ENCODE measurements around the gene HSBP1L1.

Gene HSBP1L1

GRCh38 chr18:79930020-79930642 is 34.3 kb upstream of the HSBP1L1 start:
- no peak for DNase-seq (ENCODE audit: low read depth)

- no peak for DNase-seq (ENCODE audit: low read depth)
Measured at GRCh38 chr18:79931475-79931874, 33.0 kb upstream of the HSBP1L1 start.

- DNase-seq (ENCODE audit: low read depth) = no peak
Measured at GRCh38 chr18:79932907-79933306, 31.5 kb upstream of the HSBP1L1 start.

GRCh38 chr18:79933765-79934164 is 30.7 kb upstream of the HSBP1L1 start:
- no peak for DNase-seq (ENCODE audit: low read depth)

- no peak for DNase-seq (ENCODE audit: low read depth)
Measured at GRCh38 chr18:79934311-79935097, 29.9 kb upstream of the HSBP1L1 start.

GRCh38 chr18:79935098-79935480 is 29.4 kb upstream of the HSBP1L1 start:
- DNase-seq (ENCODE audit: low read depth) = no peak

GRCh38 chr18:79935499-79935898 is 28.9 kb upstream of the HSBP1L1 start:
- DNase-seq (ENCODE audit: low read depth) = no peak

GRCh38 chr18:79935925-79936324 is 28.5 kb upstream of the HSBP1L1 start:
- no peak for DNase-seq (ENCODE audit: low read depth)

GRCh38 chr18:79936641-79937040 is 27.8 kb upstream of the HSBP1L1 start:
- no peak for DNase-seq (ENCODE audit: low read depth)

GRCh38 chr18:79937103-79937860 is 27.2 kb upstream of the HSBP1L1 start:
- no peak for DNase-seq (ENCODE audit: low read depth)

GRCh38 chr18:79938196-79938595 is 26.2 kb upstream of the HSBP1L1 start:
- no peak for DNase-seq (ENCODE audit: low read depth)

GRCh38 chr18:79939096-79939495 is 25.3 kb upstream of the HSBP1L1 start:
- no peak for DNase-seq (ENCODE audit: low read depth)

- DNase-seq (ENCODE audit: low read depth) = no peak
Measured at GRCh38 chr18:79940126-79940813, 24.2 kb upstream of the HSBP1L1 start.

- DNase-seq (ENCODE audit: low read depth) = no peak
Measured at GRCh38 chr18:79940814-79941472, 23.5 kb upstream of the HSBP1L1 start.

GRCh38 chr18:79941473-79942119 is 22.8 kb upstream of the HSBP1L1 start:
- no peak for DNase-seq (ENCODE audit: low read depth)

- DNase-seq (ENCODE audit: low read depth) = no peak
Measured at GRCh38 chr18:79942211-79942610, 22.2 kb upstream of the HSBP1L1 start.

- DNase-seq (ENCODE audit: low read depth) = no peak
Measured at GRCh38 chr18:79942786-79943607, 21.4 kb upstream of the HSBP1L1 start.

- no peak for DNase-seq (ENCODE audit: low read depth)
Measured at GRCh38 chr18:79943608-79944125, 20.8 kb upstream of the HSBP1L1 start.

- DNase-seq (ENCODE audit: low read depth) = no peak
Measured at GRCh38 chr18:79944126-79944731, 20.2 kb upstream of the HSBP1L1 start.

GRCh38 chr18:79944746-79945117 is 19.7 kb upstream of the HSBP1L1 start:
- no peak for DNase-seq (ENCODE audit: low read depth)

All from activated T-cell treated with anti-CD3 and anti-CD28 coated beads for 24 hours (primary cell).